Breast epithelium (tissue), 4 donors: ENCODE measurements around the gene CLSTN2. TPM values are rescaled to one million over a fixed set of nuclear protein-coding genes. Genes with fewer than 3 reads are reported as not detected.

Source experiments
- DNase-seq, 2 donors: peaks; one replicate each; pipeline ENCODE4 v3.0.0-alpha.2; 2019; ENCODE audit warnings: low spot score in 2 of 2
- H3K27ac ChIP-seq, 2 donors: fragments of 200-600 bp; sonication (generic) in 1 of 2; one replicate each; pipeline ENCODE4 v1.5.1; 2016 to 2019; ENCODE audit warnings: mild to moderate bottlenecking in 1 of 2
- H3K27me3 ChIP-seq, 2 donors: fragments of 200-600 bp; sonication (generic) in 1 of 2; one replicate each; pipeline versions ENCODE4 v1.5.1 to v1.6.0; 2017 to 2019; ENCODE audit warnings: control low read depth in 1 of 2, mild to moderate bottlenecking in 1 of 2
- H3K36me3 ChIP-seq: fragments of 200-600 bp; one replicate; pipeline ENCODE4 v1.5.1; 2019
- H3K4me1 ChIP-seq, 2 donors: fragments of 200-600 bp; sonication (generic); one replicate each; pipeline ENCODE4 v1.5.1; 2016 to 2019; ENCODE audit warnings: control low read depth in 1 of 2
- H3K4me3 ChIP-seq, 3 donors: fragments of 200-600 bp; sonication (generic); 1 replicate in 2 of 3; 2 replicates in 1 of 3; pipeline ENCODE4 v1.5.1; 2016 to 2019; ENCODE audit warnings: mild to moderate bottlenecking in 3 of 3, moderate library complexity in 2 of 3
- H3K9me3 ChIP-seq, 2 donors: fragments of 200-600 bp; sonication (generic) in 1 of 2; one replicate each; pipeline ENCODE4 v1.5.1; 2016 to 2019; ENCODE audit warnings: control low read depth in 1 of 2
- POLR2A ChIP-seq: fragments of 450-650 bp; IDR thresholded peaks from one replicate; pipeline ENCODE4 v1.6.1; 2016; ENCODE audit warnings: antibody characterized with exemption, mild to moderate bottlenecking, moderate library complexity
- POLR2AphosphoS5 ChIP-seq, 3 donors: sonication (generic); formaldehyde crosslinking; IDR thresholded peaks; one replicate each; pipeline ENCODE4 v1.6.1; 2017; ENCODE audit warnings: antibody characterized with exemption in 3 of 3
- intact Hi-C: fragments of 100-400 bp; cut with DNase I; formaldehyde crosslinking; loops from one replicate; pipeline ENCODE4 v1.15.1; 2023; ENCODE audit warnings: low total_unique reads
- total RNA-seq, 3 donors: library from RNA; depleted of rRNA; stranded (reverse); fragments of >200 nt; gene quantifications; one replicate each; pipeline ENCODE4 v1.1.0, GENCODE V29; 2016
- TF ChIP-seq, protein P1 (sequence below), 3 donors: fragments of 450-650 bp; IDR thresholded peaks; one replicate each; pipeline ENCODE4 v1.5.1; 2016 to 2017; ENCODE audit warnings: antibody characterized with exemption in 3 of 3, mild to moderate bottlenecking in 3 of 3, moderate library complexity in 3 of 3

The CLSTN2 gene
- total RNA-seq, 3 donors from 2014 or later, result 15.5 to 75.5 (median 33.1) TPM

DNA sequence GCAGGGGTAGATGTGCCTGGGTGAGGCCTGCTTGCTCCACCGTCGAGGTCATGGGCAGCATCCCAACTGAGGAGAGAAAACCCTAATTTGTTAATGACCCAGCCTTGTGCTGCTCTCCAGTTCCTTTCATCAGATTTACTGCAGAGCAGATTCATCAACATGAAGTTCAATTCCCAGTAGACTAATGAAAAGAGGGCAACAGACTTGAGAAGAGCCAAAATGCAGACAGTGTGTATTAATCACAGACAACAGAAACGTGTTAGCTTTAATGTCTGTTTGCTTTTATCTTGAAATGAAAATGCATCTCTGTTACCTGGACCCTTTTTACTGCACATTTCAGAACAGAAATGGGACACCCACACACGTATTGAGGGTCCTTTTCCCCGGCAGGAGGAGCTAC, 639.4 kb downstream of the CLSTN2 start:
- no peak for DNase-seq
- peaks cover 0 to 2% of the 10 kb centered on the region in 2 donors for H3K4me1 ChIP-seq
- intact Hi-C loops, result no loop called here
- no peak overlapping the region for H3K27ac ChIP-seq
- H3K27me3 ChIP-seq, result no peaks in the 10 kb centered on the region
- TF ChIP-seq POLR2AphosphoS5 (IDR thresholded peaks at IDR 0.05) (no peak), POLR2A (no peak)
- TF ChIP-seq, protein P1, sequence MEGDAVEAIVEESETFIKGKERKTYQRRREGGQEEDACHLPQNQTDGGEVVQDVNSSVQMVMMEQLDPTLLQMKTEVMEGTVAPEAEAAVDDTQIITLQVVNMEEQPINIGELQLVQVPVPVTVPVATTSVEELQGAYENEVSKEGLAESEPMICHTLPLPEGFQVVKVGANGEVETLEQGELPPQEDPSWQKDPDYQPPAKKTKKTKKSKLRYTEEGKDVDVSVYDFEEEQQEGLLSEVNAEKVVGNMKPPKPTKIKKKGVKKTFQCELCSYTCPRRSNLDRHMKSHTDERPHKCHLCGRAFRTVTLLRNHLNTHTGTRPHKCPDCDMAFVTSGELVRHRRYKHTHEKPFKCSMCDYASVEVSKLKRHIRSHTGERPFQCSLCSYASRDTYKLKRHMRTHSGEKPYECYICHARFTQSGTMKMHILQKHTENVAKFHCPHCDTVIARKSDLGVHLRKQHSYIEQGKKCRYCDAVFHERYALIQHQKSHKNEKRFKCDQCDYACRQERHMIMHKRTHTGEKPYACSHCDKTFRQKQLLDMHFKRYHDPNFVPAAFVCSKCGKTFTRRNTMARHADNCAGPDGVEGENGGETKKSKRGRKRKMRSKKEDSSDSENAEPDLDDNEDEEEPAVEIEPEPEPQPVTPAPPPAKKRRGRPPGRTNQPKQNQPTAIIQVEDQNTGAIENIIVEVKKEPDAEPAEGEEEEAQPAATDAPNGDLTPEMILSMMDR (IDR thresholded peaks at IDR 0.05), result no peak
- no peaks in the 10 kb centered on the region for H3K36me3 ChIP-seq
- no peaks in the 10 kb centered on the region for H3K9me3 ChIP-seq
- no peak overlapping the region for H3K4me3 ChIP-seq

DNA sequence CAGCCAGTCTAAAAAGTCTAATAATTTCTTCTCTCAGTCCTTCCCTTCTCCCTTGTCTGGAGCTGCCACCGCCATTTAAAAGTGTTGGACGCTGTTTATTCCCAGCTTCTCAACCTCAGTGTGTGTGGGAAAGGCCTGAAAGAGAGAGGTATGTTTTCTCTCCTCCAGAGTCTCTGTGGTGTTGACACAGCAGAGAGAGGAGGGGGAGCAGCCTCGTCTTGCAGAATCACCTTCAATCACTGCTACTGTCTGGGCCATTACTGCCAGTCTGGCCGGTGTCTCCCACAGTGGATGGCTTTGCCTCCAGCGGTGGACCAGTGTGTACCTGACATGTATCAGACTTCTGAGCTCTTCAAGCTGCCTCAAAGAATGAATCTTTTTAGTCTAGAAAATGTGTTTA, 641.5 kb downstream of the CLSTN2 start:
- intact Hi-C loops, result no loop called here
- Histone ChIP-seq H3K27ac (no peak overlapping the region), H3K27me3 (no peaks in the 10 kb centered on the region), H3K4me3 (no peak overlapping the region), H3K36me3 (no peaks in the 10 kb centered on the region), H3K9me3 (no peaks in the 10 kb centered on the region), H3K4me1 (no peaks in the 10 kb centered on the region)
- DNase-seq, result no peak
- TF ChIP-seq POLR2AphosphoS5 (IDR thresholded peaks at IDR 0.05) (no peak), POLR2A (no peak)
- TF ChIP-seq, protein P1 (IDR thresholded peaks at IDR 0.05), result no peak

DNA sequence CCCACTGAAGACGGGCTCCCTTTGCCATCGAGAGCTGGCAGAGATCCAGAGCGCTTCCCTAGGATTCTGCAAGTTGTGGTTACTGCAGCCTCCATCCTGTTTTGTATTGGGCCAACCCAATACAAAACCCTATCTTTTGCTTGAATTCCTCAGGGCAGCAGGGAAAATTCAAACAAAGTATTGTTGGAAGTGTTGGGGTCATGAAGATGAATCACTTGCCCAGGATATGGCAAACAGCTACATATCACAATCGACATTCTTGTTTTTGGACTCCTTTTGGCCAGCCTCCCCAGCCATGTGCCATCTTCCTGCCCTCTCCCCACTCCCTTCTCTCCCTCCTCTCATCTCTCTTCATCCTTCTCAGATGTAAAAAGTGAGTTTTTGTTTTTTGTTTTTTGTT, 642.9 kb downstream of the CLSTN2 start:
- Histone ChIP-seq H3K27ac (no peak overlapping the region), H3K36me3 (no peaks in the 10 kb centered on the region), H3K9me3 (no peaks in the 10 kb centered on the region), H3K4me3 (no peak overlapping the region), H3K27me3 (no peaks in the 10 kb centered on the region), H3K4me1 (no peaks in the 10 kb centered on the region)
- TF ChIP-seq POLR2AphosphoS5 (IDR thresholded peaks at IDR 0.05) (no peak), POLR2A (no peak)
- TF ChIP-seq, protein P1 (IDR thresholded peaks at IDR 0.05), result no peak
- DNase-seq, result no peak
- intact Hi-C loops, result no loop called here

DNA sequence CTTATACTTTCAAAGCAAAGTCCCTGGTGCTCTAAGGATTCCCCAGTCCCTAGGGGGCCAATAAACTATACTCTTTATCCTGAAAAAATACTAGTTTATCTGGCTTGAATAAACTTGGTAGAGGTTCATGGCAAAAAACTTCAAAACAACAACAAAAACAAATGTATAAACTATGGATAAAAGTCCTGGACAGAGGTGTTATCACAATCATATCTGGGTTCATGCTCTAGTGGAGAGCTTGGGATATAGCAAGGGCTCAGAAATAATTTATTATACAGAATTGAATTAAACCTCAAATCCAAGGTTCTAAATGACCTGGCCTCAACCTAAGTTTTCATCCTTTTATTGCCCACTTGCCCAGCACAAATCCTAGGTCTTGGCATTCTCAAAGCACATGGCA, 644.3 kb downstream of the CLSTN2 start:
- no peaks in the 10 kb centered on the region for H3K4me1 ChIP-seq
- H3K27ac ChIP-seq, result no peak overlapping the region
- H3K27me3 ChIP-seq, result no peaks in the 10 kb centered on the region
- H3K36me3 ChIP-seq, result no peaks in the 10 kb centered on the region
- TF ChIP-seq, protein P1 (IDR thresholded peaks at IDR 0.05), result no peak
- TF ChIP-seq POLR2AphosphoS5 (IDR thresholded peaks at IDR 0.05) (no peak), POLR2A (no peak)
- intact Hi-C loops, result no loop called here
- no peaks in the 10 kb centered on the region for H3K9me3 ChIP-seq
- H3K4me3 ChIP-seq, result no peak overlapping the region
- DNase-seq, result no peak

DNA sequence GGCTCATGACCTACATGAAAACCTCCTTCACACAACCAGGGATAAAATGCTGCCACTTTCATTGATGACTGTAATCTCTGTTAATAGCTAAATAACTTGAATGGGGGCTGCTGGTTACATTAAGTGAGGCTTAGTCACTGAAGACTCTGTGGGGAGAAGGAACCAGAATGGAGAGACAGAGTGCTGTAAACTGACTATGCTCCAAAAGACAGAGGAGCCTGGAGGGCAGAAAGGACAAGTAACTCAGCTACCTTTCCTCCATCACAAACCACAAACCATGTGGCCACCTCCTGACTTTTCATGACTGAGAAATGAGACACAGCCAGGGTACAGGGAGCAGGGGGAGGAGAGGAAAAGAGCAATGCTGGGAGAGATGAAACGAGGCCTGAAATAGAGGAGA, 645.8 kb downstream of the CLSTN2 start:
- no peak for TF ChIP-seq POLR2AphosphoS5 (IDR thresholded peaks at IDR 0.05)
- TF ChIP-seq, protein P1 (IDR thresholded peaks at IDR 0.05), result no peak
- no peak for DNase-seq
- H3K27me3 ChIP-seq, result no peaks in the 10 kb centered on the region
- no peaks in the 10 kb centered on the region for H3K9me3 ChIP-seq
- H3K4me1 ChIP-seq, result no peaks in the 10 kb centered on the region
- H3K36me3 ChIP-seq, result no peaks in the 10 kb centered on the region
- no peak overlapping the region for H3K27ac ChIP-seq
- intact Hi-C loops, result no loop called here
- H3K4me3 ChIP-seq, result no peak overlapping the region
